ENCODE data around the gene EGR1. TPM values are rescaled to one million over a fixed set of nuclear protein-coding genes. Genes with fewer than 3 reads are reported as not detected.
A peak's percentile ranks its signal among the peaks of the same experiment; 100 is the strongest.

The EGR1 gene
- total RNA-seq, 1 experiment from 2014 or later = 173 TPM

- Histone ChIP-seq H3K36me3 (ENCODE audit: control insufficient read depth in 1 of 2, insufficient read depth in 2 of 2, low read length in 2 of 2) (peaks cover 4 to 22% of the 10 kb centered on the region in 2 experiments), H3K27me3 (ENCODE audit: insufficient read depth, low read length) (no peaks in the 10 kb centered on the region), H3K9me2 (ENCODE audit: insufficient read depth) (no peaks in the 10 kb centered on the region), H3K9ac (ENCODE audit: low read length) (peak overlapping the region; percentile 93), H3K9me3 (ENCODE audit: control insufficient read depth in 1 of 2, insufficient read depth in 1 of 2, low read depth in 1 of 2, low read length in 2 of 2) (no peaks in the 10 kb centered on the region), H3K4me3 (replicated peaks in 1 of 2; ENCODE audit: low read depth in 1 of 2, low read length in 2 of 2) (peak overlapping the region; percentile 53 to 82), H3K4me2 (ENCODE audit: low read length) (peak overlapping the region; percentile 100), H4K20me1 (ENCODE audit: insufficient read depth) (no peaks in the 10 kb centered on the region; the same call in 1 of the 2 replicates), H3K79me2 (ENCODE audit: insufficient read depth, low read length) (peaks cover 31% of the 10 kb centered on the region), H3K27ac (ENCODE audit: low read depth, low read length) (peak overlapping the region; percentile 88), H3K4me1 (ENCODE audit: control insufficient read depth in 1 of 2, insufficient read depth in 2 of 2, low read length in 2 of 2) (peaks cover 0 to 40% of the 10 kb centered on the region in 2 experiments; a peak in 3 of 4 replicates), H2AFZ (ENCODE audit: low read depth, low read length, poor library complexity, severe bottlenecking) (no peak overlapping the region)
- ChIA-PET CTCF (interaction anchor here (1.0 to 3.4 kb wide), 4 partner anchors 9 to 53 kb away, joined by 3 to 48 read pairs (median 8); no protein-coding TSS in a partner anchor), RAD21 (ENCODE audit: low non-redundant PET in 1 of 2, low total read pairs in 2 of 2, uncharacterized antibody in 2 of 2, unreplicated experiment in 2 of 2) (interaction anchor here in 1 of 2 experiments (1.1 kb wide), 1 partner anchor 71 kb away, joined by 3 read pairs; no protein-coding TSS in a partner anchor), POLR2A (interaction anchor here (1.0 to 3.1 kb wide), 3 partner anchors 9 to 111 kb away, joined by 3 to 16 read pairs (median 4); no protein-coding TSS in a partner anchor)
- DNase-seq (ENCODE audit: low read depth, low spot score) (peak; percentile 81), ATAC-seq (peak; percentile 52)
- no TSS peak for BruUV-seq (replicated peaks)
- intact Hi-C loops (cut with micrococcal nuclease) = no loop called here
- TF ChIP-seq YY1 (IDR thresholded peaks at IDR 0.05; ENCODE audit: extremely low read depth, insufficient replicate concordance, low read depth, low read length) (peak; percentile 7), RAD21 (IDR thresholded peaks at IDR 0.05; ENCODE audit: low read depth) (no peak), ZFX (IDR thresholded peaks at IDR 0.05) (no peak), ELF1 (IDR thresholded peaks at IDR 0.05; ENCODE audit: borderline replicate concordance, low read depth) (no peak), POLR2A (IDR thresholded peaks at IDR 0.05; ENCODE audit: borderline replicate concordance, extremely low read depth, insufficient read depth, insufficient read length) (peak; percentile 33), EZH2phosphoT487 (IDR thresholded peaks at IDR 0.05; ENCODE audit: borderline replicate concordance) (no peak), ATF3 (IDR thresholded peaks at IDR 0.05) (no peak), CBX3 (IDR thresholded peaks at IDR 0.05; ENCODE audit: low read depth) (no peak), SRF (IDR thresholded peaks at IDR 0.05; ENCODE audit: low read depth) (no peak), SP1 (IDR thresholded peaks at IDR 0.05; ENCODE audit: low read depth) (no peak), MAX (IDR thresholded peaks at IDR 0.05) (no peak), FOSL1 (IDR thresholded peaks at IDR 0.05; ENCODE audit: low read depth) (no peak), ZNF274 (IDR thresholded peaks at IDR 0.05; ENCODE audit: low read depth, low read length) (no peak), EZH2 (IDR thresholded peaks at IDR 0.05) (no peak), EGR1 (IDR thresholded peaks at IDR 0.05; ENCODE audit: low read depth) (no peak), ZBTB33 (IDR thresholded peaks at IDR 0.05; ENCODE audit: extremely low read depth, insufficient replicate concordance, low read length) (no peak), CEBPB (IDR thresholded peaks at IDR 0.05; ENCODE audit: low read depth) (no peak), POLR2AphosphoS5 (IDR thresholded peaks at IDR 0.05; ENCODE audit: low read depth, low read length) (peak; percentile 77), REST (IDR thresholded peaks at IDR 0.05; ENCODE audit: low read depth) (no peak), CTCF (IDR thresholded peaks at IDR 0.05 in 2 of 3, conservative IDR thresholded peaks at IDR 0.05 in 1 of 3; ENCODE audit: borderline replicate concordance in 1 of 3, insufficient read depth in 1 of 3, low read depth in 2 of 3, low read length in 2 of 3) (peak in 2 of 3 experiments; percentile 77 to 83; a peak in 4 of 6 replicates), JUND (IDR thresholded peaks at IDR 0.05) (no peak)
Measured at GRCh38 chr5:138464008-138464387, 1.3 kb upstream of the EGR1 start.
